Uterus (tissue), 2 donors: ENCODE data around the gene ZNF470.

ENCODE experiments used
- POLR2A ChIP-seq, 2 donors: fragments of 450-650 bp; IDR thresholded peaks; one replicate each; pipeline ENCODE4 v1.6.1; 2016; ENCODE audit warnings: antibody characterized with exemption in 2 of 2, mild to moderate bottlenecking in 1 of 2, moderate library complexity in 1 of 2
- TF ChIP-seq, protein P1 (sequence below), 4 experiments: fragments of 200-600 bp in 2 of 4; fragments of 450-650 bp in 2 of 4; sonication (generic) in 2 of 4; IDR thresholded peaks; one replicate each; pipeline ENCODE4 v1.5.1; 2016 to 2019; ENCODE audit warnings: antibody characterized with exemption in 4 of 4, mild to moderate bottlenecking in 2 of 4, moderate library complexity in 1 of 4

DNA sequence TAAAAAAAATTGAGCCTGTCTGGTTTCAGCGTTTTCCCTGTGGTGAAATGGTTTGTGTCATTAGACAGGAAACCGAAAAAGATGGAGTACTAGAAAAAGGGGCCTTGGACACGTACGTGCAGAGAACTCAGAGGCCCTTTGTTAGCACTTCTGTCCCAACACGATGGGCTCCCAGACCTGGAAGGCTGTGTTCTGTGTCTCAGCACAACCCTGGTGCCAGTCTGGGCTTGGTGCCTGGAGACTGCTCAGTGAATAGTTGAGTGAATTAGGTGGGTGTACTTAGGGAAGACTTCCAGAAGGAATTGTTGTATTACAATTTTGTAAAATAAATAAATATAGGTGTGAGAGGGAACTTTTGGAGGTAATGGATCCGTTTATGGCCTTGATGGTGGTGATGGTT, 36.6 kb downstream of the ZNF470 start:
- TF ChIP-seq, protein P1, sequence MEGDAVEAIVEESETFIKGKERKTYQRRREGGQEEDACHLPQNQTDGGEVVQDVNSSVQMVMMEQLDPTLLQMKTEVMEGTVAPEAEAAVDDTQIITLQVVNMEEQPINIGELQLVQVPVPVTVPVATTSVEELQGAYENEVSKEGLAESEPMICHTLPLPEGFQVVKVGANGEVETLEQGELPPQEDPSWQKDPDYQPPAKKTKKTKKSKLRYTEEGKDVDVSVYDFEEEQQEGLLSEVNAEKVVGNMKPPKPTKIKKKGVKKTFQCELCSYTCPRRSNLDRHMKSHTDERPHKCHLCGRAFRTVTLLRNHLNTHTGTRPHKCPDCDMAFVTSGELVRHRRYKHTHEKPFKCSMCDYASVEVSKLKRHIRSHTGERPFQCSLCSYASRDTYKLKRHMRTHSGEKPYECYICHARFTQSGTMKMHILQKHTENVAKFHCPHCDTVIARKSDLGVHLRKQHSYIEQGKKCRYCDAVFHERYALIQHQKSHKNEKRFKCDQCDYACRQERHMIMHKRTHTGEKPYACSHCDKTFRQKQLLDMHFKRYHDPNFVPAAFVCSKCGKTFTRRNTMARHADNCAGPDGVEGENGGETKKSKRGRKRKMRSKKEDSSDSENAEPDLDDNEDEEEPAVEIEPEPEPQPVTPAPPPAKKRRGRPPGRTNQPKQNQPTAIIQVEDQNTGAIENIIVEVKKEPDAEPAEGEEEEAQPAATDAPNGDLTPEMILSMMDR (IDR thresholded peaks at IDR 0.05): no peak
- no peak for TF ChIP-seq POLR2A (IDR thresholded peaks at IDR 0.05)
